CD4-positive, CD25-positive, alpha-beta regulatory T cell (primary cell): Measurements from ENCODE around the gene FXYD5. TPM values are rescaled to one million over a fixed set of nuclear protein-coding genes. Genes with fewer than 3 reads are reported as not detected.

Source experiments
- ATAC-seq, 2 donors: fragments of 150-1000 bp; cut with Tn5 transposase; one replicate each; pipeline ENCODE4 v1.10.0; 2021; ENCODE audit warnings: low read depth in 2 of 2, moderate number of reproducible peaks in 2 of 2, moderate library complexity in 1 of 2
- DNase-seq, 3 donors: peaks; one replicate each; pipeline versions ENCODE4 v3.0.0 to v3.0.0-alpha.2; 2012 to 2022; ENCODE audit warnings: mixed read lengths in 1 of 3
- H3K27ac ChIP-seq: one replicate; pipeline ENCODE4 v1.7.0; 2013; ENCODE audit warnings: mild to moderate bottlenecking, low read length; ENCODE audit not compliant: insufficient read depth, poor library complexity, severe bottlenecking
- H3K27me3 ChIP-seq: one replicate; pipeline ENCODE4 v1.7.0; 2013; ENCODE audit warnings: low read length; ENCODE audit not compliant: control insufficient read depth, insufficient read depth
- H3K36me3 ChIP-seq: one replicate; pipeline ENCODE4 v1.7.0; 2013; ENCODE audit warnings: mild to moderate bottlenecking, low read length, moderate library complexity; ENCODE audit not compliant: control insufficient read depth, insufficient read depth
- H3K4me1 ChIP-seq: 2 replicates; pipeline ENCODE4 v1.7.0; 2013; ENCODE audit warnings: mild to moderate bottlenecking, low read length; ENCODE audit not compliant: insufficient read depth, control insufficient read depth, poor library complexity, severe bottlenecking
- H3K4me3 ChIP-seq: one replicate; pipeline ENCODE4 v1.7.0; 2013; ENCODE audit warnings: low read depth, mild to moderate bottlenecking, low read length, moderate library complexity
- H3K9me3 ChIP-seq, 2 experiments: 1 replicate in 1 of 2; 2 replicates in 1 of 2; pipeline ENCODE4 v1.7.0; 2013; ENCODE audit warnings: low read length in 2 of 2, mild to moderate bottlenecking in 1 of 2, moderate library complexity in 1 of 2; ENCODE audit not compliant: control insufficient read depth in 2 of 2
- H3K27ac Mint-ChIP-seq, 3 donors: one replicate each; pipeline ENCODE4 v1.8.0; 2020 to 2022; ENCODE audit warnings: mild to moderate bottlenecking in 3 of 3, mixed read lengths in 3 of 3, moderate library complexity in 2 of 3
- H3K27me3 Mint-ChIP-seq: one replicate; pipeline ENCODE4 v1.8.0; 2022; ENCODE audit warnings: mild to moderate bottlenecking, mixed read lengths
- H3K36me3 Mint-ChIP-seq: one replicate; pipeline ENCODE4 v1.8.0; 2020; ENCODE audit warnings: mixed read lengths
- H3K4me1 Mint-ChIP-seq, 4 donors: one replicate each; pipeline ENCODE4 v1.8.0; 2020 to 2022; ENCODE audit warnings: mixed read lengths in 4 of 4, mild to moderate bottlenecking in 1 of 4
- H3K4me3 Mint-ChIP-seq, 4 donors: one replicate each; pipeline ENCODE4 v1.8.0; 2020 to 2022; ENCODE audit warnings: mild to moderate bottlenecking in 4 of 4, mixed read lengths in 4 of 4, moderate library complexity in 3 of 4
- H3K9me3 Mint-ChIP-seq, 7 donors: one replicate each; pipeline ENCODE4 v1.8.0; 2020 to 2022; ENCODE audit warnings: mixed read lengths in 7 of 7, mild to moderate bottlenecking in 3 of 7, moderate library complexity in 2 of 7
- polyA plus RNA-seq, 4 donors: library from polyadenylated mRNA; unstranded; fragments of 300-500 nt; fragmentation: Illumina TruSeq; gene quantifications; one replicate each; pipeline ENCODE4 v1.2.3, GENCODE V29; 2021
- total RNA-seq: library from RNA; stranded (reverse); gene quantifications from one replicate; pipeline ENCODE4 v1.2.3, GENCODE V29; 2022

The FXYD5 gene
- total and polyA plus RNA-seq, 5 donors from 2014 or later, result 465 to 575 (median 490) TPM

DNA sequence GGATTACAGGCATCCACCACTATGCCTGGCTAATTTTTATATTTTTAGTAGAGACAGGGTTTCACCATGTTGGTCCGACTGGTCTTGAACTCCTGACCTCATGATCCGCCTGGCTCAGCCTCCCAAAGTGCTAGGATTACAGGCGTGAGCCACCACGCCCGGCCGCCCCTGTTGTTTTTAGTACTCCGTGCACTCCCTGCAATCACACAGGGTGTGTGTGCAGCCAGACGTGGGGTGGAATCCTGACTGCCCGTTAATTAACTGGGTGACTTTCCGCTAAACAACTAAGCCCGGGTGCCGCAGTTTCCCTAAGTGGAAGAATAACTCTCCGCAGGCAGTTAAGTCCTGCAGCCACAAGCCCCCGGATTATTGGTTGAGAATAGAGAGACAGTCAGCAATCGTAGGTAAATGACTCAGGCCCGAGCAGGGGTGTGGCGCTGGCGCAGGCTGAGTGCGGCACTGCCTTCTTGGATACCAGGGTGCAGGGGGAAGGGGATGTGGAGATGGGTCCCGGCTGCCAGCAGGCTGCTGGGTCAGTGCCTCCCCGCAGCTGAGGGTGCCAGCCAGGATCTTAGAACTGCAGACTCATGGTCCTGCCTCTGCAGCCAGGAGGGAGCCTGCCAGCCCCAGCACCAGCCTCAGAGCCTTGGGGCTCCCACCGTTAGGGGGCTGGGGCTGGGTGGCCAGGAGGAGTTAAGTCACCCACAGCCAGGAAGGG lies 45.0 kb upstream of the FXYD5 start:
- H3K4me1 ChIP-seq, result peaks cover 3% of the 10 kb centered on the region
- H3K27ac ChIP-seq, result no peak overlapping the region
- no peak overlapping the region for H3K27ac Mint-ChIP-seq
- H3K27me3 Mint-ChIP-seq, result peaks cover 5% of the 10 kb centered on the region
- ATAC-seq (no peak), DNase-seq (no peak)
- no peaks in the 10 kb centered on the region for H3K27me3 ChIP-seq
- H3K4me3 Mint-ChIP-seq, result no peak overlapping the region
- H3K4me3 ChIP-seq, result no peak overlapping the region
- no peaks in the 10 kb centered on the region for H3K36me3 Mint-ChIP-seq
- no peaks in the 10 kb centered on the region for H3K36me3 ChIP-seq
- peaks cover 2% of the 10 kb centered on the region in 4 donors for H3K4me1 Mint-ChIP-seq
- no peaks in the 10 kb centered on the region for H3K9me3 ChIP-seq
- H3K9me3 Mint-ChIP-seq, result no peaks in the 10 kb centered on the region

DNA sequence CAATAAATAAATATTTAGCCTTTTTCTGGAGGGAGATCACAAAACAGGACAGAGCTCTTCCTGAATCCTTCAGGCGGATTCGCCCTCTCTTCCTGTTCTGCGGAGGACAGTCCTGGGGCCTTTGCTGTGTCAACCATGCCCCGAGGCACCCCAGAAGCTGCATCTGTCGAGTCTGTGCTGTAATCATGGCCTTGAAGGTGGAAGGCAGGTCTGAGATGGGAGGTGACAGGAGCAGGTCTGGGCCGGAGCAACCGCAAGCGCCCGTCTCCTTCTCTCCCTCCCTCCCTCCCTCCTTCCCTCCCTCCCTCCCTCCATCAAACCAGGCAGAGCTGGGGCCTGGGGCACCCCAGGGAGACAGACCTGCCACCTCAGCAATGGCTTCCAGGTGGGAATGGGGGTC lies 43.6 kb upstream of the FXYD5 start:
- H3K4me1 Mint-ChIP-seq, result peaks cover 3 to 8% (median 5%) of the 10 kb centered on the region in 4 donors
- no peaks in the 10 kb centered on the region for H3K36me3 Mint-ChIP-seq
- H3K27ac Mint-ChIP-seq, result no peak overlapping the region
- peaks cover 5% of the 10 kb centered on the region for H3K27me3 Mint-ChIP-seq
- H3K4me1 ChIP-seq, result peaks cover 6% of the 10 kb centered on the region
- no peak overlapping the region for H3K4me3 Mint-ChIP-seq
- no peaks in the 10 kb centered on the region for H3K27me3 ChIP-seq
- H3K36me3 ChIP-seq, result no peaks in the 10 kb centered on the region
- no peak overlapping the region for H3K27ac ChIP-seq
- H3K9me3 Mint-ChIP-seq, result no peaks in the 10 kb centered on the region
- ATAC-seq (no peak), DNase-seq (no peak)
- H3K4me3 ChIP-seq, result no peak overlapping the region
- no peaks in the 10 kb centered on the region for H3K9me3 ChIP-seq

DNA sequence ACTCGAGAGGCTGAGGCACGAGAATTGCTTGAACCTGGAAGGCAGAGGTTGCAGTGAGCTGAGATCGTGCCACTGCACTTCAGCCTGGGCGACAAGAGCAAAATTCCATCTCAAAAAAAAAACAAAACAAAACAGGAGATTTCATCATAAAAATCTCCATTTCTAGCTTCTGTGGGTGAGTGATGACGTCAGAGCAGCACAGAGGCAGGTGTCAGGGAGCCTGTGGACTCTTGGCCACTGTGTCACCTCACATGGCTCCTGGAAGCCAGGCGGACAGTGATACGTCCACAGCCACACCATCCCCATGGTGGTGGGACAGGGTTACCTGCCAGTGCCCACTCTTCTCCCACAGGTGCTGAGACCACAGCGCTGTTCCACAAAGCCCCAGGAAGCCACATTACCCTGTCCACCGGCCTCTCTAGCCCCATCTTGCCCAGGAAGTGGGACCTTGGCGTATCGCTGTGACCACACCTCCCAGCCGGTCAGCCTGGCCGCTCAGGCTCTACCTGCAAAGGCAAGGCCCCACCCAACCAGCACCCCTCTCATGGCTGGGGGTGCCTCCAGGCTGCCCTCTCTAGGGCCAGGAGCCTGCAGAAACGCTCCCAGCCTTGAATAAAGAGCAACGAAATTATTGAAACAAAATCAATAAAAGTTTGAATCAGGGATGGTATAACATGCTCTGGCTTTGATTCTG lies 41.4 kb upstream of the FXYD5 start:
- H3K9me3 Mint-ChIP-seq, result no peaks in the 10 kb centered on the region
- no peak overlapping the region for H3K4me3 ChIP-seq
- ATAC-seq, result no peak

GRCh38 chr19:35114353-35115176 lies 40.0 kb upstream of the FXYD5 start:
- Mint-ChIP-seq H3K9me3 (no peaks in the 10 kb centered on the region), H3K27ac (peak overlapping the region in 2 of 3 donors; percentile 26 to 64), H3K4me1 (peaks cover 3 to 8% (median 5%) of the 10 kb centered on the region in 4 donors), H3K4me3 (peak overlapping the region in 1 of 4 donors; percentile 41), H3K36me3 (no peaks in the 10 kb centered on the region), H3K27me3 (peaks cover 5% of the 10 kb centered on the region)
- Histone ChIP-seq H3K27me3 (no peaks in the 10 kb centered on the region), H3K4me3 (no peak overlapping the region), H3K27ac (no peak overlapping the region), H3K4me1 (peaks cover 6% of the 10 kb centered on the region), H3K9me3 (no peaks in the 10 kb centered on the region), H3K36me3 (no peaks in the 10 kb centered on the region)
- DNase-seq (peak; percentile 48 to 68 (median 55)), ATAC-seq (peak; percentile 71 to 78)

More for the DNA sequence above, 41.4 kb upstream of the FXYD5 start:
- Histone ChIP-seq H3K4me1 (peaks cover 6% of the 10 kb centered on the region), H3K36me3 (no peaks in the 10 kb centered on the region), H3K27ac (no peak overlapping the region), H3K9me3 (no peaks in the 10 kb centered on the region), H3K27me3 (no peaks in the 10 kb centered on the region)
- peaks cover 3 to 8% (median 5%) of the 10 kb centered on the region in 4 donors for H3K4me1 Mint-ChIP-seq
- H3K27ac Mint-ChIP-seq, result no peak overlapping the region
- no peak overlapping the region for H3K4me3 Mint-ChIP-seq
- DNase-seq, result no peak
- no peaks in the 10 kb centered on the region for H3K36me3 Mint-ChIP-seq
- H3K27me3 Mint-ChIP-seq, result peaks cover 5% of the 10 kb centered on the region

- H3K4me1 Mint-ChIP-seq, result peaks cover 3 to 8% (median 5%) of the 10 kb centered on the region in 4 donors
- DNase-seq, result no peak
- no peak within 1 kb of the TSS for H3K27ac ChIP-seq
- H3K9me3 ChIP-seq, result no peaks in the 10 kb centered on the region
- peaks cover 5% of the 10 kb centered on the region for H3K27me3 Mint-ChIP-seq
- no peak for ATAC-seq
- no peaks in the 10 kb centered on the region for H3K9me3 Mint-ChIP-seq
- peak within 1 kb of the TSS; percentile 26 to 64 (median 36) for H3K27ac Mint-ChIP-seq
- H3K36me3 Mint-ChIP-seq, result no peaks in the 10 kb centered on the region
- no peaks in the 10 kb centered on the region for H3K36me3 ChIP-seq
- H3K4me3 ChIP-seq, result no peak within 1 kb of the TSS
- H3K4me1 ChIP-seq, result peaks cover 6% of the 10 kb centered on the region
- H3K4me3 Mint-ChIP-seq, result peak within 1 kb of the TSS in 1 of 4 donors; percentile 41
- no peaks in the 10 kb centered on the region for H3K27me3 ChIP-seq
Observed at GRCh38 chr19:35115177-35115951, 39.2 kb upstream of the FXYD5 start, which contains the start of gene FXYD3. Gene FXYD3 (plus strand): TSS chr19:35115823. CDS start chr19:35119377, 3,554 bp downstream.

DNA sequence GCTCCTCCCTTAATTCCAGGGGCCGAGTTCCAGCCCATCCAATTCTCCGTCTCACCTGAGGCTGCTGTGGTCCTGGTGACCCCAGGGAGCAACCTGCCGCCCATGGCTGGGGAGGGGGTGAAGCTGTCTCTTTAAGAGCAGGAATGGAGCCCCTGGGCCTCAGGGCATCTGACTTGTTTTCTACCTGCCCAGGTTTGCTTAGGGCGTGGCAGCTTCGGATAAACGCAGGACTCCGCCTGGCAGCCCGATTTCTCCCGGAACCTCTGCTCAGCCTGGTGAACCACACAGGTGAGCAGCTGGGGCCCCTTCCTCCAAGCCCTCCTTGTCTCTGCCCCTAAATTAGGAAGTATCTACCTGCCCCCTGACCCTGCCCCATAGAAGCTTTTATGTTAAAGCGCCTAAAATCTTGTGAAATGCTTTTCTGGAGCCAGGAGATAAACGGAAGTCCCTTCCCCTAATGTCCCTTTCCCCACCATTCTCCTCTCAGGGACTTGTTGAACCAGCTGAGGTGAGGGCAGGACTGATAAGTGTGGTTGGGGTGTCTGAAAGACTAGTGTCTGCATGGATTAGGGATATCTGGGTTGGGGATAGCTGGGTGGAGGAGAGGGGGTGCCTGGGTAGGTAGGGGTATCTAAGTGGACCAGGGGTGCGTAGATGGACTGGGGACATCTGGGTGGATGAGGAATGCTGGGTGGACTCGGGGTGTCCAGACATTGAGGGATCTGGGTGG lies 38.3 kb upstream of the FXYD5 start:
- H3K27ac Mint-ChIP-seq, result peak overlapping the region in 1 of 3 donors; percentile 36
- no peak overlapping the region for H3K4me3 ChIP-seq
- no peaks in the 10 kb centered on the region for H3K27me3 ChIP-seq
- H3K9me3 Mint-ChIP-seq, result no peaks in the 10 kb centered on the region
- H3K4me1 ChIP-seq, result peaks cover 6% of the 10 kb centered on the region
- H3K4me3 Mint-ChIP-seq, result no peak overlapping the region
- H3K36me3 ChIP-seq, result no peaks in the 10 kb centered on the region
- no peak overlapping the region for H3K27ac ChIP-seq
- no peaks in the 10 kb centered on the region for H3K9me3 ChIP-seq
- no peaks in the 10 kb centered on the region for H3K36me3 Mint-ChIP-seq
- ATAC-seq (no peak), DNase-seq (no peak)
- H3K27me3 Mint-ChIP-seq, result peaks cover 5% of the 10 kb centered on the region
- peaks cover 3 to 8% (median 5%) of the 10 kb centered on the region in 4 donors for H3K4me1 Mint-ChIP-seq
